ENCODE results near the gene APBB2.

Gene APBB2

DNA sequence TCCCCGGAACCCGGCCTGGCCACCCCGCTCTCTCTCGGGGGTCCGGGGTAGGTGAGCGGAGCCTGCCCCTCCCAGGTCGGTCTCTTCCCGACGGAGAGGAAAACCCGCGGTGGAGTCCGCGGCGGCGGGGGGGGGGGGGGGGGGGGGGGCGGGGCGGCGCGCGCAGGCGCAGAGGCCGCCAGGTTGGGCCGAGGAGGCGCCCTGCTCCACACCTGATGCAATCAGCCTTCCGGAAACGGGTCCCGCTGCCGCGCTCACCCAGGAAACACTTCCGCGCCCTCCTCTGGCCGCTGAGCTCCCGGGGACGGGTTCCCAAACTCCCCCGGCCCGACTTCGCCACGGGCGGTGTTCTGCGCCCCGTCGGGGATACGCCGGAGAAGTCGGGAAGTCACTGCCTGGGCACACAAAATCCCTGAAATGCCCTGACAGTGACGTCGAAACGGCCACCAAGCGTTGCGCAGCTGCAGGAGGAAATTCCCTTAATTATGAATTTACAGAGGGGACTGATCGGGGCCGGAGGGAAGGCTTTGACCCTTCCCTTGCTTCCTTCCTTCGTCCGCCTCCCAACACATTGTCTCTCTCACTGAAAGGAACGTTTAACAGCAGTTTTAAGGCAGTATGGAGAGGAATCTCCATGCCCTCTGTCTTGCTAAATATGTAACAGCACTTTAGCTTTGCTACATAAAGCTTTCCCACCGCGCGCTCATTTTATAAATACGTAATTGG is 2.1 kb upstream of the APBB2 start:
- peak; percentile 85 for DNase-seq (ENCODE audit: low spot score)

- DNase-seq (ENCODE audit: low spot score) = no peak
Measured at GRCh38 chr4:41215969-41216293, 1.6 kb upstream of the APBB2 start.

DNA sequence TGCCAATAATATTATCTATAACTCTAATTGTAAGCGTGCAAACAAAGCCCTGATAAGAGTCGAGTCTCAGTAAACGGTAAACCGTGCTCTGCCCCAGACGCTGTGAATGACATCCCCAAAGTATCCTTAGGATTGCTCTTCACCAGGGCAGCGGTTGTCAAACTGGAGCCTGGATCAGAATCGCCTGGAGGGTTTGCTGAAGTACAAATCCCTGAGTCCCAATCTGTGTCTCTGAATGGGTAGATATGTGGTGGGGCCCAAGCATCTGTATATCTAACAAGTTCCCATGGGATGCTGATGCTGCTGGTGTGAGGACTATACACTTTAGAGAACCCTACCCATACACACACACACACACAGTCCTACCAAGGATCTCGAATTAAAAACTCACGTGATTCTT is 813 bp upstream of the APBB2 start:
- DNase-seq (ENCODE audit: low spot score) = peak; percentile 14

DNA sequence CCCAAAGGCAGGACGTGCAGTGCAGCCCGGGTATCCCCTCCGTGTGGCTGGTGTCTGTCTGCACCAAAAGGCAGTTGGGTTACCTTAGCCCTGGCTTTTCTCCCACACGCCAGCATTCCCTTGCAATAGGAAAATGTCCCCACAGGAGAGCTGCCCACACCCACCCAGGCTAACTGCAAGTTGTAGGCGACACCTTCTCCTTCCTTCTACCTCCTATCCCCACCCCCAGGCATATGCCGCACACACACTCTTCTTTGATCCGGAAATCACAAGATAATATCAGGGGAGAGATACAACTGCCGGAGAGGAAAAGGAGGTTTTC is 444 bp upstream of the APBB2 start:
- no peak for DNase-seq (ENCODE audit: low spot score)

DNA sequence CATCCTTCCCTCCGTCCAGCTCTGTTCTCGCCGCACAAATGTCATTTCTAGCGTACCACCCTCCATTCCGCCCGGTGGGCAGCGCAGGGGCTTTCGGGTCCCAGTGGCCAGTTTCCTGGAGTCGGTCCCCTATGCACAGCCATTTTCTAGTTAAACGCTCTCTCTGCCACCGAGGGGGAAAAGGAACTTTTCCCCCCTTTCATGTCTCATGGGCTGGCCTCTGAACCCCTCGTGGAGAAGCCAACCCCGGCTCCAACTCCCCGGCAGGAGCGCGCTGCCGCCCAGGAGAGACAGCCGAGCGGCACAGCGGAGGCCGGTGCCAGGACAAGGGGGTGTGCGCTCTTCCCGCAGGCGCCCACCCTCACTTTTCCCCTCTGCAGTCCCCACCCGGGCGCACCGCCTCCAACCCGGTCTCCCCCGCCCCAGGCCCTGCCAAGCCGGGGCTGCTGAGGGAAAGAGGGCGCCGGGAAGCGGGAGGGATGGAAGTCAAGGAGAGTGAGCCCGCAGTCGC is 662 bp downstream of the APBB2 start:
- no peak for DNase-seq (ENCODE audit: low spot score)

DNA sequence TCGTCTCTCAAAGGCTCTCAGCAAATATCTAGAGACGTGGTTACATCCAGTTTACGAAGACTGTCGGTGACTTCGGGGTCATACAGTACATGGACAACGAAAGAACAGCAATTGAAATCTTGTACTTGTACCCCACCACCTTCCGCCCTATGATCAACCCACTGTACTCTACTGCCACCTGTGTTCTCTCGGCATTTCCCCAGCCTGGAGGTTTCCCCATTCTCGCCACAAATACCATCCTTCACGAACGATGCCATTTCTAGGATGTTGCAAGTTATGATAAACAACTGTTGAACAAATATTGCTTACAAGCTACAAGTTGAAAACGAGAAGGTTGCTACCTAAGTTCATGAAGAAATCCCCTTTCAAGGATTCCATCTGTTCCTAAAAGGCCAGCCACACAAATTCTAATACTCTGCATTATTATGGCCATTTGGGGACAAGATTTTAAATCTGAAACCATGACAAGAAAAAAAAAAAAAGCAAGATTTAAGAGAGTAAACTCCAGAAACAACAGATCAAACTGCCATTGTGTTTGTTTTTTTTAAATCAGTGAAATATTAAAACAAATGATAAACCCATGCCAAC is 1.6 kb downstream of the APBB2 start:
- DNase-seq (ENCODE audit: low spot score) = peak; percentile 30

GRCh38 chr4:41211951-41212615 is 2.3 kb downstream of the APBB2 start:
- no peak for DNase-seq (ENCODE audit: low spot score)

- no peak for DNase-seq (ENCODE audit: low spot score)
Measured at GRCh38 chr4:41209901-41210300, 4.4 kb downstream of the APBB2 start.

- DNase-seq (ENCODE audit: low spot score) = peak; percentile 48
Measured at GRCh38 chr4:41209187-41209586, 5.2 kb downstream of the APBB2 start.

DNA sequence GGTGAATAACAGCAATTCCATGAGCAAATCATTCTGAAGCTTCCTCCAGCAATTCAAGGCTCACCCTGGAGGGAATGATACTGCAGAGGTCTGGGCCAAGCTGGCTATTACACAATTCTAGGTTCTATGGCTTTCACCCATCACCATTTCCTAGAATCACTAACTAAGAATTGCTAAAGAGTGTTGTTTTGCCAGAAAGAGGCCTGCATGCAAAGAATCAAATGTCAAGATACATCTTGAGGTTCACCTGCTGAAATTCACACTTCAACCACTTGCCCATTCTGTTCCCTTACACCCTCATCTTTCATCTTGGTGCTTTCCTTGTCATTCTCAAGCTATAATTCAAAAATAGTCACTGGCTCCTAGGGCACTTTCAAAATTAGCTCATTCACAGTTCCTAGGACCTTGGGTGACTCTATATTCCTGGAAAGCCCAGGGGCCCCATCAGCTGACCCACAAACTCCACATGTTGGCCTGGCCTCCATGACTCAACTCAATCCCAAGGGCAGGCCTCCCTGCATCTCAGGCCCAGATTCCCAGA is 7.0 kb downstream of the APBB2 start:
- DNase-seq (ENCODE audit: low spot score) = no peak

GRCh38 chr4:41205854-41206460 is 8.4 kb downstream of the APBB2 start:
- no peak for DNase-seq (ENCODE audit: low spot score)

DNA sequence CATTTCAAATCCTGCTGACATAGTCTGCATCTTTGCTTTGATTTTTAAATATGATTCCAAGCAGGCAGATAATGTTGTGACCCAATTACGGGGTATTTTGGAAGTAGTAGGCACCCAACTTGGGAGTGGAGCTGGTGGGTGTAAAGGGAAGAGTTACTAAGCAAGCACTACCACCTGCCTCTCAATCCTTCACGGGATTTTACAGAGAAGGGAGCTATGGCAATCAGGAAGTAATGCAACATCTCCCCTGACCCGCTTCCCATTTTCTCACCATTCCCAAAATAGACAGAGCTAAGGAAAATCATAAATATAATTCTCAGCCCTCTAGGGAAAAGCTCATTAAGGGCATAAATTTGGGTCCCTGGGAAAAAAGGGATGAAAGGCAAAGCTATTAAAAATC is 9.2 kb downstream of the APBB2 start:
- DNase-seq (ENCODE audit: low spot score) = no peak

- DNase-seq (ENCODE audit: low spot score) = no peak
Measured at GRCh38 chr4:41204400-41204978, 9.9 kb downstream of the APBB2 start.

DNA sequence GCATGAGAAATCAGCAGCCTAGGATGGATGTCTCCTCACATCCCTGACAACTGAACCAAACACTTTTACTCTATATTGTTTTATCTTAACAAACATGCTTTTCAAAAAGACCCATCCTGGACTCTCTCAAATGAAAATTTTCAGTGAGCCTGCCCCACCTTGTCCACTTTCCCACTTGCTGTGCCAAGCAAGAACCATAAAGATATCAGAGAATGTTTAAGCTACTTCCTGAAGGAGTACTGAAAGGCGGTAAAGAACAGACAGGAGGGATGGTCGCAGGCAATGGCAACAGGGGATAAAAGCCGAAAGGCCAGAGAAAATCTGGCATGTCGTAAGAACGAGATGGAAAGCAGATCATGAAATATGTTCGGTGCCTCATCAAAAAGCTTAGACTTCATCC is 10.5 kb downstream of the APBB2 start:
- no peak for DNase-seq (ENCODE audit: low spot score)

- DNase-seq (ENCODE audit: low spot score) = no peak
Measured at GRCh38 chr4:41202820-41203568, 11.3 kb downstream of the APBB2 start.

DNA sequence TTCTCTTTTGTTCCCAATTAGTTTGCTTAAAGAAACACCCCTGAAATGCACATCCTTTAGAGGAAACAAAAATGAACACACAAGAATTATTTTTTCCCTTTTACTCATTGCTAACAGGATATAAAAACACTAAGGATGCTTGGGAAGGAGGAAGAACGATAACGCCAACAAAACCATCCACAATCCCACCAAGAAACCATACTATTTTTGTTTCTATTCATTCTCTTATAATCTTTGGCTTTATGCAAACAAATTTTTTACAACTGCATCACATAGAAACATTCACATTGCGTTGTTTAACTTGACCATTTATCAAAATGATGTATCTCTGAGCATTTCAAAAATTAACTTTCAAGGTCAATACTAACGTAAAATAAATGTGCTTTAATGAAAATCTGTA is 12.0 kb downstream of the APBB2 start:
- DNase-seq (ENCODE audit: low spot score) = no peak

DNA sequence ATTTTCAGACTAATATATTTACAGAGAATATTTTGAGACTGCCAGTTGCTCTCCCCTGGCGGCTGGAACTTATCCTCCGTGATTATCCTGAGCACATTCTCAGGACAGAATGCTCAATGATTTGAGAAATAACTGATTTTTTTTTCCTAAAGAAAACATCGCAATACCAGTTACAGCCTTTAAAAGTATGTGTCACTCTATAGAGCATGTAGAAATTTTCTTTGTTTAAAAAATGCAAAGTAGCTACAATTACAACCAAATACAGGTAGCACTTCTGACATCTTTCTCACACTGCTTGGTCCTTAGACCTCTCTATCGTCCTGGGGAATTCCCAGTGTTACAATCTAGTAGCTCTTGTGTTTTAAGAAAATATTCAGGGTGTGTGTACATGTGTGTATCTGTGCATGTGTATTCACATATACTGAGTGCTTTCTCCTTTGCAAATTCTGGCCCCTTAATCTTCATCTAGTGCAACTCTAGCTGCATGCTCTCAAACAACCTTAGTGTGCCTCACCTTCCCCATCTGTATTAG is 13.8 kb downstream of the APBB2 start:
- no peak for DNase-seq (ENCODE audit: low spot score)

- no peak for DNase-seq (ENCODE audit: low spot score)
Measured at GRCh38 chr4:41199788-41200187, 14.6 kb downstream of the APBB2 start.

DNA sequence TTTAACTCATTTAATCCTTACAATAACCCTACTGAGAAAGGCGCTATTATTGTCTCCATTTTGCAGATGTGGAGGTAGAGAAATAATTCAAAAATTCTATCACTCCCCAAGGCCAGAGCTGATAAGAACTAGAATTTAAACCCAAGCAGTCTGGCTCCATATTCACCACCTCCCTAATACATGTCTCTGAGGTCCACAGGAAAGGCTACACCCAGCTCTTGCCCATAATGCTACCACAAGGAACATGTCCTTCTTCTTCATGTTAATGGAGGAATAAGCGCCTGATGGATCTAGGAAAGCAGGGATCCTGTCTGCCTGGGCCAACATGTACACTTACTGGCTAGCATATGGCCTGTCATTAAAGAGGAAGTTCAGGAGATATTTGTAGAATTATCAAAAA is 16.3 kb downstream of the APBB2 start:
- DNase-seq (ENCODE audit: low spot score) = no peak

DNA sequence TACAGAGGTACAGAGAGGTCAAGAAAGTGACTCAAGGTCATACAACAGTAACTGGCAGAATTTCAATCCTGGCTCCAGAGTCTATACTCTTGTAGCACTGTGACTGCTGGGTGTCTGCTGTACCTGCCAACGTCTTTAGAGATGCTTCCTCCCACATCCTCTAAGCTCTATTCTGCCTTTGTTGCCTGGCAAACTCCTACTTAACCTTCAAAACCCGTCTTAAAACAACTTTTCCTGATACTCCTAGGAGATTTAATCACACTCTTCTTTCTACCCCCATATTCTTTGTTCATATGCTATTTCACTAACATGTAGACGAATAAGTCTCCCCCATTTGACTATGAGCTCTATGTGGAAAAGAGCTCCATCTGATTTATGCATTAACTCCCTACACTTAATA is 16.8 kb downstream of the APBB2 start:
- DNase-seq (ENCODE audit: low spot score) = no peak
